WTC11 (cell line): ENCODE data around the gene SUCLG2.

Experiments used
- GABPB1 ChIP-seq: sonication (generic); formaldehyde crosslinking; IDR thresholded peaks from 2 replicates; pipeline ENCODE4 v1.8.1; 2023; ENCODE audit warnings: mild to moderate bottlenecking, missing genetic modification reagents
- GRHL2 ChIP-seq: fragments of 250-450 bp; sonication (Bioruptor Pico); IDR thresholded peaks from 2 replicates; pipeline ENCODE4 v1.8.0; 2022; ENCODE audit warnings: mild to moderate bottlenecking, moderate library complexity; ENCODE audit not compliant: insufficient replicate concordance, severe bottlenecking
- NFE2L1 ChIP-seq: sonication (generic); formaldehyde crosslinking; IDR thresholded peaks from 2 replicates; pipeline ENCODE4 v1.8.1; 2023; ENCODE audit warnings: missing genetic modification reagents
- TEAD4 ChIP-seq: sonication (generic); formaldehyde crosslinking; IDR thresholded peaks from 2 replicates; pipeline ENCODE4 v1.8.0; 2022; ENCODE audit warnings: mild to moderate bottlenecking, missing genetic modification reagents
- TF ChIP-seq, protein P1 (sequence below): fragments of 200-600 bp; IDR thresholded peaks from 2 replicates; pipeline ENCODE4 v1.8.0; 2022; ENCODE audit warnings: antibody characterized with exemption
- TF ChIP-seq, protein P2 (sequence below): sonication (generic); formaldehyde crosslinking; IDR thresholded peaks from 2 replicates; pipeline ENCODE4 v1.8.1; 2023; ENCODE audit warnings: mild to moderate bottlenecking, missing genetic modification reagents
- TF ChIP-seq, protein P3 (sequence below): sonication (generic); formaldehyde crosslinking; IDR thresholded peaks from 2 replicates; pipeline ENCODE4 v1.8.0; 2023; ENCODE audit warnings: missing genetic modification reagents
- TF ChIP-seq, protein P4 (sequence below): sonication (generic); formaldehyde crosslinking; IDR thresholded peaks from 2 replicates; pipeline ENCODE4 v1.8.1; 2023; ENCODE audit warnings: mild to moderate bottlenecking, missing genetic modification reagents, moderate library complexity
- TF ChIP-seq, protein P5 (sequence below): sonication (generic); formaldehyde crosslinking; IDR thresholded peaks from 2 replicates; pipeline ENCODE4 v1.8.0; 2022; ENCODE audit warnings: mild to moderate bottlenecking, missing genetic modification reagents

DNA sequence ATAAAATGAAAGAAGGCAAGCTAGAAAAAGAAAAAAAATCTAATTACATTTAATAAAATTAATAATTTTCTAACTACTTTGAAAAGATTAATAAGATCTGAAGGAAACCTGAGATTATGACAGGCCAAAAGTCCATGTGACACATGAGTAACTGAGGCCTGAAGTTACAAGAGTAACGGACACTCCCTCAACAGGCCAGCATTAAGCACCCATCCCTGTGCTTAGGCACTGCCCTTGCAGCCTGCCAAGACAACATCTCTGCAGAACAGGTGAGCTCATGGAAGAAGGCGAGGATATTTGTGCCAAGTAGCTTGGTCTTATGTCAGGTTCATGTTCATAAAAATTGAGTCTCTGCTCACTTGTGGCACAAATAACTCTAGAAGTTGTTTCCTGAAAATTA lies 31.8 kb downstream of the SUCLG2 start:
- TF ChIP-seq, protein P1, sequence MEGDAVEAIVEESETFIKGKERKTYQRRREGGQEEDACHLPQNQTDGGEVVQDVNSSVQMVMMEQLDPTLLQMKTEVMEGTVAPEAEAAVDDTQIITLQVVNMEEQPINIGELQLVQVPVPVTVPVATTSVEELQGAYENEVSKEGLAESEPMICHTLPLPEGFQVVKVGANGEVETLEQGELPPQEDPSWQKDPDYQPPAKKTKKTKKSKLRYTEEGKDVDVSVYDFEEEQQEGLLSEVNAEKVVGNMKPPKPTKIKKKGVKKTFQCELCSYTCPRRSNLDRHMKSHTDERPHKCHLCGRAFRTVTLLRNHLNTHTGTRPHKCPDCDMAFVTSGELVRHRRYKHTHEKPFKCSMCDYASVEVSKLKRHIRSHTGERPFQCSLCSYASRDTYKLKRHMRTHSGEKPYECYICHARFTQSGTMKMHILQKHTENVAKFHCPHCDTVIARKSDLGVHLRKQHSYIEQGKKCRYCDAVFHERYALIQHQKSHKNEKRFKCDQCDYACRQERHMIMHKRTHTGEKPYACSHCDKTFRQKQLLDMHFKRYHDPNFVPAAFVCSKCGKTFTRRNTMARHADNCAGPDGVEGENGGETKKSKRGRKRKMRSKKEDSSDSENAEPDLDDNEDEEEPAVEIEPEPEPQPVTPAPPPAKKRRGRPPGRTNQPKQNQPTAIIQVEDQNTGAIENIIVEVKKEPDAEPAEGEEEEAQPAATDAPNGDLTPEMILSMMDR: no peak
- TF ChIP-seq, protein P2, sequence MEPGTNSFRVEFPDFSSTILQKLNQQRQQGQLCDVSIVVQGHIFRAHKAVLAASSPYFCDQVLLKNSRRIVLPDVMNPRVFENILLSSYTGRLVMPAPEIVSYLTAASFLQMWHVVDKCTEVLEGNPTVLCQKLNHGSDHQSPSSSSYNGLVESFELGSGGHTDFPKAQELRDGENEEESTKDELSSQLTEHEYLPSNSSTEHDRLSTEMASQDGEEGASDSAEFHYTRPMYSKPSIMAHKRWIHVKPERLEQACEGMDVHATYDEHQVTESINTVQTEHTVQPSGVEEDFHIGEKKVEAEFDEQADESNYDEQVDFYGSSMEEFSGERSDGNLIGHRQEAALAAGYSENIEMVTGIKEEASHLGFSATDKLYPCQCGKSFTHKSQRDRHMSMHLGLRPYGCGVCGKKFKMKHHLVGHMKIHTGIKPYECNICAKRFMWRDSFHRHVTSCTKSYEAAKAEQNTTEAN (CRISPR knock-in tag): no peak
- TF ChIP-seq, protein P3, sequence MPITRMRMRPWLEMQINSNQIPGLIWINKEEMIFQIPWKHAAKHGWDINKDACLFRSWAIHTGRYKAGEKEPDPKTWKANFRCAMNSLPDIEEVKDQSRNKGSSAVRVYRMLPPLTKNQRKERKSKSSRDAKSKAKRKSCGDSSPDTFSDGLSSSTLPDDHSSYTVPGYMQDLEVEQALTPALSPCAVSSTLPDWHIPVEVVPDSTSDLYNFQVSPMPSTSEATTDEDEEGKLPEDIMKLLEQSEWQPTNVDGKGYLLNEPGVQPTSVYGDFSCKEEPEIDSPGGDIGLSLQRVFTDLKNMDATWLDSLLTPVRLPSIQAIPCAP (CRISPR knock-in tag): no peak
- no peak for TF ChIP-seq GABPB1 (CRISPR knock-in tag)
- TF ChIP-seq, protein P4, sequence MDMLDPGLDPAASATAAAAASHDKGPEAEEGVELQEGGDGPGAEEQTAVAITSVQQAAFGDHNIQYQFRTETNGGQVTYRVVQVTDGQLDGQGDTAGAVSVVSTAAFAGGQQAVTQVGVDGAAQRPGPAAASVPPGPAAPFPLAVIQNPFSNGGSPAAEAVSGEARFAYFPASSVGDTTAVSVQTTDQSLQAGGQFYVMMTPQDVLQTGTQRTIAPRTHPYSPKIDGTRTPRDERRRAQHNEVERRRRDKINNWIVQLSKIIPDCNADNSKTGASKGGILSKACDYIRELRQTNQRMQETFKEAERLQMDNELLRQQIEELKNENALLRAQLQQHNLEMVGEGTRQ (CRISPR knock-in tag): no peak
- TF ChIP-seq, protein P5, sequence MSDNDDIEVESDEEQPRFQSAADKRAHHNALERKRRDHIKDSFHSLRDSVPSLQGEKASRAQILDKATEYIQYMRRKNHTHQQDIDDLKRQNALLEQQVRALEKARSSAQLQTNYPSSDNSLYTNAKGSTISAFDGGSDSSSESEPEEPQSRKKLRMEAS (CRISPR knock-in tag): no peak
- no peak for TF ChIP-seq GRHL2 (CRISPR knock-in tag)
- no peak for TF ChIP-seq NFE2L1 (CRISPR knock-in tag)
- TF ChIP-seq TEAD4 (CRISPR knock-in tag): no peak
